Activated T-cell treated with anti-CD3 and anti-CD28 coated beads for 48 hours (primary cell): ENCODE measurements around the gene DYNLT5.
"Not testable (repeated sequence)": the region's sequence is repeated elsewhere in the genome, so short reads cannot be mapped to it uniquely, and the experiment has no call there.

Experiments used
- DNase-seq: peaks from one replicate; pipeline ENCODE4 v3.0.0-alpha.2; 2020; ENCODE audit warnings: low read depth

The DYNLT5 gene

GRCh38 chr1:66752000-66752592, at the start of gene DYNLT5:
Gene DYNLT5 (plus strand): TSS chr1:66752459. CDS start chr1:66754659, 2,200 bp downstream.
- peak; percentile 6 for DNase-seq

GRCh38 chr1:66704177-66704875, 47.9 kb upstream of the DYNLT5 start:
- no peak for DNase-seq

- no peak for DNase-seq
Measured at GRCh38 chr1:66705110-66705509, 47.1 kb upstream of the DYNLT5 start.

GRCh38 chr1:66711420-66711819, 40.8 kb upstream of the DYNLT5 start:
- DNase-seq: no peak

GRCh38 chr1:66712839-66713238, 39.4 kb upstream of the DYNLT5 start:
- no peak for DNase-seq

- no peak for DNase-seq
Measured at GRCh38 chr1:66723985-66724384, 28.3 kb upstream of the DYNLT5 start.

- peak; percentile 12 for DNase-seq
Measured at GRCh38 chr1:66725885-66726665, 26.2 kb upstream of the DYNLT5 start.

GRCh38 chr1:66728021-66728420, 24.2 kb upstream of the DYNLT5 start:
- DNase-seq: no peak

- DNase-seq: not testable (repeated sequence)
Measured at GRCh38 chr1:66728716-66729115, 23.5 kb upstream of the DYNLT5 start.

GRCh38 chr1:66729119-66729518, 23.1 kb upstream of the DYNLT5 start:
- no peak for DNase-seq

GRCh38 chr1:66729523-66729922, 22.7 kb upstream of the DYNLT5 start:
- no peak for DNase-seq

- DNase-seq: no peak
Measured at GRCh38 chr1:66730462-66730861, 21.8 kb upstream of the DYNLT5 start.

GRCh38 chr1:66731170-66731865, 20.9 kb upstream of the DYNLT5 start:
- DNase-seq: no peak

- DNase-seq: no peak
Measured at GRCh38 chr1:66732407-66733166, 19.7 kb upstream of the DYNLT5 start.

- no peak for DNase-seq
Measured at GRCh38 chr1:66733348-66734017, 18.8 kb upstream of the DYNLT5 start.

- not testable (repeated sequence) for DNase-seq
Measured at GRCh38 chr1:66734531-66734930, 17.7 kb upstream of the DYNLT5 start.

GRCh38 chr1:66737836-66738235, 14.4 kb upstream of the DYNLT5 start:
- DNase-seq: no peak

GRCh38 chr1:66739401-66740157, 12.7 kb upstream of the DYNLT5 start:
- no peak for DNase-seq

- DNase-seq: no peak
Measured at GRCh38 chr1:66745451-66745850, 6.8 kb upstream of the DYNLT5 start.

- DNase-seq: no peak
Measured at GRCh38 chr1:66747501-66747900, 4.8 kb upstream of the DYNLT5 start.
